HG03342 (cell line): ENCODE data around the gene CLEC2A.
"Not testable (repeated sequence)": the region's sequence is repeated elsewhere in the genome, so short reads cannot be mapped to it uniquely, and the experiment has no call there.

Source experiments
- ATAC-seq: cut with Tn5 transposase; IDR thresholded peaks from one replicate; pipeline ENCODE4 v1.9.1; 2021; ENCODE audit warnings: mild to moderate bottlenecking, moderate library complexity; ENCODE audit not compliant: unreplicated experiment

The CLEC2A gene

DNA sequence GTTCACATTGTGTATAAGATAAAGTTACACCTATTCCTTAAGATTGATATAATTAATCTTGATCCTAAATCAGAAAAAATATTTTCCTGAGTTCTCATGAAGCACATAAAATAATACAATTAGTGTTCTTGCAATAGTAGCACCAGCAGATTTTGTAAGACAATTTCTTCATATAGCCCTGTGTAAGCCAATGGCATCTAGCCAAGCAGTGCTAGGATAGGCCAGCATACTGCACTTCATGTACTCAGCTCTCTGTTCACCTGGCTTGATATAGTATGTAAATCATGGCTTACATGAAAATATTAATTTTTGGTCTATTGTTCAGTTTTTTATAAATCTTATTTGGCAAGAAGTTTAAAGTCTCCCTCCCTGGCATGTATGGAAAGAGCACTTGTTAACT lies 49.0 kb downstream of the CLEC2A start:
- ATAC-seq, result no peak

DNA sequence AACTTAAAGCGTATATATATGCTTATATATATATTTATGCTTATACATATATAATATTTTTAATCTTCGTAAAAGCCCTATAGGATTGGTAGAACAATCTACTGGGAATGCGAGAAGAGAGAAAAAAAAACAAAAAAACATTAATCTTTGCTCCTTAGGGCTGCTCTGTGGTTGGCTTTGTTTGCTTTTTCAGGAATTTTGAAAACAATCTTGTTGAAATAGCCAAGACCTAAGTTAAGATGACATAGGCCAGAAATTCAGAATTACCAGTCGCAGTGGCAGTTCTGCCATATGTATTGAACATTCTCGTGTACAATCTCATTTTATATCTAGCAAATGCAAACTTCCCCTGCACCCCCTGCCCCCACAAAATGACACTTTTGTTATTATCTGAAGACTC lies 50.2 kb downstream of the CLEC2A start:
- no peak for ATAC-seq

DNA sequence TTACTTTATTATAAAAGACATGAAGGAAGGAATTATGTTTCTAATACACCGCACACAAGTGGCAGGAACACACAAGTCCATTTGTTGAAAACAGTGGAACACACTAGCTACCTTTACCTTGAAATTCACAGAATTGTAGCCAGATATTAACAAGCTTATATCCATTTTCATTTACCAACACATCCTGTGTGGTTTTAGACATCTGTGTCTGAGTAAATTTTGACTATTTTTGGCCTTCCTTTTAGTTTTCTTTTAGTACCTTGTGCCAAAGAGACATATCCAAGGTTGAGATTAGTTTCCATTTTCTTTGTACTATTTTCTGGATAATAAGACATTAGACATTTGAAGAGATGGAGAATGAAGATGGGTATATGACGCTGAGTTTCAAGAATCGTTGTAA lies 50.9 kb downstream of the CLEC2A start, which contains the start of gene KLRF2:
Gene KLRF2 (plus strand): TSS at position 244 of the 400 bp plus-strand sequence. CDS start 107 bp downstream, at position 351.
- no peak for ATAC-seq

- no peak for ATAC-seq
These were observed 51.6 kb downstream of the CLEC2A start for GRCh38 chr12:9880532-9881078.

- not testable (repeated sequence) for ATAC-seq
These were observed 56.0 kb downstream of the CLEC2A start for GRCh38 chr12:9876120-9876519.

- no peak for ATAC-seq
These were observed 59.4 kb downstream of the CLEC2A start for GRCh38 chr12:9872742-9873141.

- no peak for ATAC-seq
These were observed 60.0 kb downstream of the CLEC2A start for GRCh38 chr12:9872162-9872561.

DNA sequence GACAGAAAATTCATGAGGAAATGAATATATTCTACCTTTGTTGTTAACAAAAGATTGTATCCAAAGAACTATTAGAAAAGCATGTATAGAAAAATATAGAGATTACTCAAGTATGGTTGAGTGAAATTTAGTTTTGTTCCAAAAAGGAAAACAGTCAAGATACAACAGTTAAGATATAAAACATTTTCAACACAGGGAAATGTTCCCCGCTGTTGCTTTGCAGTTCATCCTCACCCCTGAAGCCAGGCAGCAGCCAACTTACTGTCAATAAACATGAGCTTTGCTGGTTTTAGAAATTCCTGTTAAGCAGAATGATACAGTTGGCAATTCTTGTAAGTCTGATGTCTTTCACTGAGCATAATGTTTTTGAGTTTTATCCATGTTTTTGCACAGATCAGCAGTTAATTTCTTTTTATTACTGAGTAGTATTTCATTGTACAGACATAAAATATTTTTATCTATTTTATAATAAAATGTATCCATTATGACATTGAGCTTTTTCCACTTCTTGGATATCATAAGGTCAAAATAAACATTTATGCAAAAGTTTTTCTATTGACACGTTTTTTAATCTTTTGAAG lies 61.8 kb downstream of the CLEC2A start:
- ATAC-seq, result no peak

DNA sequence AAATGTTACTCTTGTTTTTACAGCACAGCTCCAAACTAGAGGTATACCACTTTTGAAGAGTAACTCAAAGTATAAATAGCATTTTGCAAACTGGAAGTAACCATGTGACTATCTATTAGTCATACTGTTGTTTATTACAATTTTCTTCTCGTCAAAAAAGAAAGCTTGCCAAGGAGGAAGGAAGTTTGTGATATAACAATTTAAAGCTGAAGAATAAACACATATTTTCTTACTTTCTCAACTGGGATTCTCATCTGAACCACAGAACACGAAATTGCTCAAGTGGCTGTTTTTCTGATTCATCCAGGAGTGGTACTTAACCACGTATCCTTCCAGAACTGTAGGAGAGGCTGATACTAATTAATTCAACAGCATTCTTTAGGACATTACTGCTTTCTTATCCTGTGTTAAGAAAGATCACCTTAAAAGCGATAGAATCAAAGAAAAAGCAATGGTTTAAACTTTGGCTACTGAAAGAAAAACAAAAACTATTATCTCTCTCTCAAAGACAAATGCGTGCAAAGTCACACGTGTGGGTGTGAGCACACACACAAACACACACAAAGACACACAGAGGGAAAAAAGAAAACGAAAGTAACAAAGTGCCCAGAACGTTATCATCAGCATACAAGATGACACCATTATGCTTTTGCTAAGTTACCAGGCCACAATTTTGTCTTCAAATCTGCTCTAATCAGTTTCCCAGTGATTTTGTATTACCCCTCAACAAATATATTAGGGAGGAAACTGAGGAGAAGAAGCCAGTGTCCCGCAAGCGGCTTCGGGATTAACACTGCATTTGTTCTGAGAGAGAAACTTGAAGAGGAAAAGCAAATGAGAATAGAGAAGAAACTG lies 62.6 kb downstream of the CLEC2A start, which contains the start of gene CLEC2B:
Gene CLEC2B (minus strand): TSS at position 48 of the 855 bp plus-strand sequence.
- peak; percentile 40 for ATAC-seq

DNA sequence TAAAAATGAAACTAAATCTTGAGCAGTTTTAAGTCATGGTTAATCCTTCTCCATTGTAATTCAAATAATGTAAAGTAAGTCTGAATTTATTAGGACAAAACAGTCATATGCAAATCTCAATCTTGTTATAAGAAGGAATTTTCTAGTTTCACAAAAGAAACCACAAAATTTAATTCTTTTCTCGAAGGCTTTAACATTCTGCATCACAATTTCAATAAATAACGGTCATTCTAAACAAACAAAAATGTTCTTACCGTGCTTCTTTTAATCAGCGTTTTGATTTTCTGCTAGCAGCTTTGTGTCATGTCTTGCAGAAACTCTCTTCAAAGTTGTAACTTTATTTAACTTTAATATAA lies 63.2 kb downstream of the CLEC2A start:
- no peak for ATAC-seq

- no peak for ATAC-seq
These were observed 63.8 kb downstream of the CLEC2A start for GRCh38 chr12:9868311-9868801.

GRCh38 chr12:9867531-9867930 lies 64.6 kb downstream of the CLEC2A start:
- no peak for ATAC-seq

- no peak for ATAC-seq
These were observed 65.3 kb downstream of the CLEC2A start for GRCh38 chr12:9866860-9867269.

- no peak for ATAC-seq
These were observed 67.1 kb downstream of the CLEC2A start for GRCh38 chr12:9864913-9865675.
